HTERT RPE-1 (cell line): ENCODE data around the gene GPR176.

Experiments used
- in situ Hi-C: fragments of 300-500 bp; cut with MboI; formaldehyde crosslinking; loops from 4 replicates; pipeline ENCODE4 v1.14.3; 2020; ENCODE audit warnings: low sequenced_read_pairs

GPR176 gene

DNA sequence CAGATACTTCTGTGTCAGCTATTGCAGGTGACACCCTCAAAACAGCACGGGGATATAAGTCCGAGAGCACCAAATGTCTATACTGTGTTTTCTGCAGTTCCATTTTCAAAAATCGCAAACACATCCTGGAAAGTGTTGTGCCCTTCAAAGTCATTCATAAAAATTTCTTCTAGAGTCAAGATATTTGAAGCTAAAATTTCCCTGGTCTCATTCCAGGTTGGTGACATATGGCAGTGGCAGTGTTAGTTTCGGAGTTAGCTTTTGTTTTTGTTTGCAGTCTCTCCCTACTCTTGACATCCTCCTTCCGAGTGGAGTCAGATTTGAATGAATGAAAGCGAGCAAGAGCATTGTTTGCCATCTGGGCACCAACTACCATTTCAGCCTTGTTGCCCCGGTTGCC lies 134.2 kb downstream of the GPR176 start:
- in situ Hi-C loops = no loop called here

- in situ Hi-C loops = no loop called here
Observed at GRCh38 chr15:39785139-39785538, 134.9 kb downstream of the GPR176 start.

DNA sequence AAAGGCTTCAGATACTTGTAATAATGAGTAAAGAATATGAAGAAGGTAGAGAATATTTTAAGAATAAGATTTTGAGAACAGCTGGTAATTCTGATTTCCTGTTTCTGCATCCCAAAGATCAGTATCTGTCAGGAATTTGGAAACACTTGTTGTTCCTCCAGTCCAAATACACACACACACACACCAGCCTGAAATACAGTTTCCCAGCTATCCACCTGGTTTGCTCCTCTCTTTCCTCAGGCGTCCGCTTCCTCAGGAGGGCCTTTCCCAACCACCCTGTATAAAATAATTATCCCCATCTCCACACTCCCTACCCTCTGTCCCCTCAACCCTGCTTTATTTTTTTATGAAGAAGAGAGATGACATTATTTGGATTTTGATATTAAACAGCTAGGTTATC lies 135.4 kb downstream of the GPR176 start:
- in situ Hi-C loops = no loop called here

GRCh38 chr15:39784125-39784524 lies 135.9 kb downstream of the GPR176 start:
- in situ Hi-C loops = no loop called here

- in situ Hi-C loops = no loop called here
Observed at GRCh38 chr15:39783244-39783820, 136.7 kb downstream of the GPR176 start.

DNA sequence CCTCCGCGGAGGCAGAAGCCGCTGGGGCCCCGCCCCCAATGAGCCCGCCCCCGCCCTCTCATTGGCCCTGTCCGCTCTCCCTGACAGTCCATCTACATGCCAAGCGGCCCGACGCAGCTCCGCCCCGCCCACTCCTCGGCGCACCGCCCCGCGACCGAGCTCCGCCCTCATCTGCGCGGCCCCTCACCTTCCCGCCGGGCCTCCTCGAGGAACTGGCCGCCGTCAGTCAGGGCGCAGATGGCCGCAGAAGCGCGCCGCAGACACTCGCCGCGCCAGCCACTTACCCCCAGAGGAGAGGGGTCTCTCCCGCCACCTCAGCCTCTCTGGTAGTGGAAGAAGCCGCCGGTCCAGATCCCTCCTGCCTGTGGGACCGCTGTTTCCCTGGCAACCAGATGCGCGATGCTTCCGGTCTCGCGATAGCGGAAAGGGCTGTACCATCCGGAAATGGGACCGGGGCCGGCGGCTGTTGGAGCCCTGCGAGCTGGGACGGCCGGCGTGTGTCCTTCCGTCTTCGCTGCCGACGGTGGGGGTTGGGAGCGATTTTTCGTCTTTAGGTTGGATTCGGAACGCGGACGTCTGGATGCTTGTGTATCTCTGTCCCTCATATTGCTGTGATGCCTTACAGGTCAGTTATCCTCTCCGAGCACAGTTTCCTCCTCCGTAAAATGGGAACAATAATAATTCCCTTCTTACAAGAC lies 137.5 kb downstream of the GPR176 start, which contains the start of gene FSIP1:
Gene FSIP1, minus strand, starts transcription at position 401 of the 698 bp plus-strand sequence. CDS start 6,317 bp downstream, outside the sequence.
- in situ Hi-C loops = no loop called here

- in situ Hi-C loops = no loop called here
Observed at GRCh38 chr15:39781967-39782302, 138.1 kb downstream of the GPR176 start.

GRCh38 chr15:39781147-39781966 lies 138.7 kb downstream of the GPR176 start:
- in situ Hi-C loops = no loop called here

DNA sequence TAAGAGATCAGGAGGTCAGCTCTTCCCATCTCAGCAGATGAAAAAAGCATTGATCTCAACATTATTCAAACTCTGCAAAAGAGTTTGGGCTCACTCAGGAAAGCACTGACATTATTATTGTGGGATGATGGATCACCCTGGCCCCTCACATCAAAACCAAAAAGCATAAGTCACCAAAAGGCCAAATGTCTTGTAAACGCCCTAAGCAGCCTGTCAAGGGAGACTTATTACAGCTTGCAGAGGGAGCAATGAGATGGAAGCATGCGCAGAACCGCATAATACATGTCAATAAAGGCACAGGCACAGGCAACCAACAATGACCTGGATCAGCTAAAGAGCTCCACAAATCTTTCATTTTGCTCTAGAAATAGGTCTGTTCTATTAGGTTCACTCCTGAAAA lies 142.0 kb downstream of the GPR176 start:
- in situ Hi-C loops = no loop called here

GRCh38 chr15:39777496-39777895 lies 142.6 kb downstream of the GPR176 start:
- in situ Hi-C loops = no loop called here

DNA sequence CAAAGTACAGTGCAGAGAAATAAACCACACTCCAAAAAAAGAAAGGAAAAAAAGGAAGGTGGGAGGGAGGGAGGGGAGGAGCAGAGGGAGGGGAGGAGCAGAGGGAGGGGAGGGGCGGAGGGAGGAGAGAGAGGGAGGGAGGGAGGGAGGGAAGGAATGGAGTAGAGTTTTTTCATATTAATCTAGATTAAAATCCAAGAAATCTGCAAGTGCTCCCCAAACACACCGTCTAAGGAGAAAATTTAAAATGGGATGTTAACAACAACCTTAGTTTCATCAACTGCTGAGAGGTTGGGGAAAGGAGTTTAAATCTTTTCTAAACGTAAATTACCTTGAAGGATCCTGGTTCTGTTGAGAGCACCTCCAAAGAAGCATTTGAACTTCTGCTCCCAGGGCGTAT lies 144.0 kb downstream of the GPR176 start:
- in situ Hi-C loops = no loop called here

GRCh38 chr15:39774688-39775267 lies 145.3 kb downstream of the GPR176 start:
- in situ Hi-C loops = no loop called here

GRCh38 chr15:39770748-39771689 lies 149.0 kb downstream of the GPR176 start:
- in situ Hi-C loops = no loop called here

- in situ Hi-C loops = no loop called here
Observed at GRCh38 chr15:39767921-39768320, 152.1 kb downstream of the GPR176 start.

DNA sequence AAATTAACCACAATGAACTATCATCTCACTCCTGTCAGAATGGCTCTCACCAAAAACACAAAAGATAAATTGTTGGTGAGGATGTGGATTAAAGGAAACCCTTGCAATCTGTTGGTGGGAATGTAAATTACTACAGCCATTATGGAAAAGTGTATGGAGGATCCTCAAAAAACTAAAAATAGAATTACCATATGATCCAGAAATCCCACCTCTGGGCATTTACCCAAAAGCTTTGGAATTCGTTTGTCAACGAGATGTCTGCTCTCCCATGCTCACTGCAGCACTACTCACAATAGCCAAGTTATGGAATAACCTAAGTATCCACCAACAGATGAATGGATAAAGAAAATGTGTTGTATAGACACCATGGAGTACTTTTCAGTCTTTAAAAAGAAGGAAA lies 159.1 kb downstream of the GPR176 start:
- in situ Hi-C loops = no loop called here

DNA sequence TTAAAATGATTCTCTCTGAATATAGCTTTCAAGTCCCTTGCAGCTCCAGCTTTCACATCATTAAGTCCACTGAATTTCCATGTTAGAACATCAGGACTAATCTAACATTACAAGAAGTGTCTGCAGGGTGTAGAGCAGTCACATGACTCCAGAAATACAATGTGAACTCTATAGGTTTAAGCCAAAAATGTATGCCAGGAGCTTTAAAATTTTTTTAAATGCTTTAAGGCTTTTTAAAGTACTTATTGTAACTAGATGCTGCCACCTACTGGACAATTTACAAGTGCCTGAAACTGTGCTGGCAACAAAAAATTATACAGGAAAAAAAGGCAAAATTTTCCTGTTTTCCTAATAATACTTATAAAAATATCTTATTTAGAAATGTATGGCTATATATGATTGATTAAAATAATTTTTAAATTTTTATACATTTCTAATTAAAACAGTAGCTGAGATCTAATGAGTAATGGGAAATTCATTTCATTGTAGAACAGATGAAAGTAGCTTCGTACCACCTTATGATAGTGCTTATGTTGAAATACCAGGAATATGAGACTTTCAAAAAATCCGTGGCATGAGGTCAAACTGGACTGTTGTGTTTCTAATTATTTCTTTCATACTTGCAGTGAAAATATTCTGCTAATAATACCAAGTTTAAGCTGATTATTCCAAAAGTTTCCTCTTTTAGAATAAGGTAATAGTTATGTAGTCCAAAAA lies 163.1 kb downstream of the GPR176 start:
- in situ Hi-C loops = no loop called here

- in situ Hi-C loops = no loop called here
Observed at GRCh38 chr15:39752991-39753390, 167.1 kb downstream of the GPR176 start.

- in situ Hi-C loops = no loop called here
Observed at GRCh38 chr15:39752246-39752645, 167.8 kb downstream of the GPR176 start.
